ENCODE results near the gene STX8. TPM values are rescaled to one million over a fixed set of nuclear protein-coding genes. Genes with fewer than 3 reads are reported as not detected.

STX8 gene
- total RNA-seq, 1 donor from 2014 or later: 54.8 TPM

- no peak for TF ChIP-seq EZH2 (IDR thresholded peaks at IDR 0.05; ENCODE audit: insufficient read depth, low read length)
- TF ChIP-seq, protein P1, sequence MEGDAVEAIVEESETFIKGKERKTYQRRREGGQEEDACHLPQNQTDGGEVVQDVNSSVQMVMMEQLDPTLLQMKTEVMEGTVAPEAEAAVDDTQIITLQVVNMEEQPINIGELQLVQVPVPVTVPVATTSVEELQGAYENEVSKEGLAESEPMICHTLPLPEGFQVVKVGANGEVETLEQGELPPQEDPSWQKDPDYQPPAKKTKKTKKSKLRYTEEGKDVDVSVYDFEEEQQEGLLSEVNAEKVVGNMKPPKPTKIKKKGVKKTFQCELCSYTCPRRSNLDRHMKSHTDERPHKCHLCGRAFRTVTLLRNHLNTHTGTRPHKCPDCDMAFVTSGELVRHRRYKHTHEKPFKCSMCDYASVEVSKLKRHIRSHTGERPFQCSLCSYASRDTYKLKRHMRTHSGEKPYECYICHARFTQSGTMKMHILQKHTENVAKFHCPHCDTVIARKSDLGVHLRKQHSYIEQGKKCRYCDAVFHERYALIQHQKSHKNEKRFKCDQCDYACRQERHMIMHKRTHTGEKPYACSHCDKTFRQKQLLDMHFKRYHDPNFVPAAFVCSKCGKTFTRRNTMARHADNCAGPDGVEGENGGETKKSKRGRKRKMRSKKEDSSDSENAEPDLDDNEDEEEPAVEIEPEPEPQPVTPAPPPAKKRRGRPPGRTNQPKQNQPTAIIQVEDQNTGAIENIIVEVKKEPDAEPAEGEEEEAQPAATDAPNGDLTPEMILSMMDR (IDR thresholded peaks at IDR 0.05; ENCODE audit: insufficient read depth, low read depth, low read length): no peak
- Histone ChIP-seq H3K4me3 (ENCODE audit: insufficient read depth, low read depth, low read length) (no peak overlapping the region), H3K36me3 (ENCODE audit: insufficient read depth, low read length) (no peaks in the 10 kb centered on the region), H3K9me3 (ENCODE audit: insufficient read depth, low read depth, low read length) (no peaks in the 10 kb centered on the region), H3K79me2 (ENCODE audit: insufficient read depth, low read length) (no peaks in the 10 kb centered on the region), H2AFZ (ENCODE audit: low read depth, low read length) (no peak overlapping the region), H3K27ac (ENCODE audit: low read depth, low read length) (no peak overlapping the region), H4K20me1 (ENCODE audit: insufficient read depth, low read length) (no peaks in the 10 kb centered on the region), H3K4me1 (ENCODE audit: insufficient read depth, low read length) (peaks cover 8% of the 10 kb centered on the region), H3K4me2 (ENCODE audit: low read length) (no peak overlapping the region), H3K27me3 (ENCODE audit: insufficient read depth, low read length) (no peaks in the 10 kb centered on the region), H3K9ac (ENCODE audit: low read length) (no peak overlapping the region)
- DNase-seq (ENCODE audit: low read depth) (no peak), FAIRE-seq (no peak)
- H3K4me1 Mint-ChIP-seq (ENCODE audit: low read depth, unreplicated experiment): peaks cover 10% of the 10 kb centered on the region
- peaks cover 15% of the 10 kb centered on the region for H3K9me3 Mint-ChIP-seq (ENCODE audit: unreplicated experiment)
- H3K36me3 Mint-ChIP-seq (ENCODE audit: low read depth, unreplicated experiment): peaks cover 2% of the 10 kb centered on the region
- H3K4me3 Mint-ChIP-seq (ENCODE audit: unreplicated experiment): no peak overlapping the region
- no peak overlapping the region for H3K27ac Mint-ChIP-seq (ENCODE audit: unreplicated experiment)
- H3K27me3 Mint-ChIP-seq (ENCODE audit: low read depth, unreplicated experiment): peaks cover 17% of the 10 kb centered on the region
Measured at GRCh38 chr17:9212376-9213302, 363.0 kb downstream of the STX8 start.

DNA sequence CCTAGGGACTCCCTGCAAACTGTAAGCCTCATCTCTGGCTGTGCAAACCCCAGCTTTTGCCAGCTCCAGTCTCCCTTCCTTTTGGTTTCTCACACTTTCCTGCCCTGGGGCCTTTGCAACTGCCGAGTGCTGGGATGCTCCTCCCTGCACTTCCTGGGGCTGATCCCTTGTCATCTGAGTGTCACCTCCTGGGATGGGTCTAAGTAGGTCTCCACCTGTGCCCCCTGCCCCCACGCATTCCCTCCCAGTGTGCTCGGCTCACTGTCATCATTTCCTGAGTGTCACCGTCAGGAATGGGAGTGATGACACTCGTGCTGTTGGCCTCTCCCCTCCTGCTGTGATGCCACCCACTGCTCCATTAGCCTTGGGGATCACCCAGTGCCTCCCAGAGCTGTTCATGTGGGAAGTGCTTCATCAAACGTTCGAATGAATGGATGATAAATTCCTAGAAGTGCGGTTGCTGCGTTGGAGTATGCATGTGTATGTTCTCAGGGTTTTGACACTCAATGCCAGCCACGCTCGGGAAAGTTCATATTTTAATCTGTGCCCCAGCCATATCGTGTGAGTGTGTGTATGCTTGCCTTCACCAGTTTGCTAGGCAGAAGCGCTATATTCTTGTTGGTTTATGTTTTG lies 364.4 kb downstream of the STX8 start:
- Histone ChIP-seq H3K9me3 (ENCODE audit: insufficient read depth, low read depth, low read length) (no peaks in the 10 kb centered on the region), H2AFZ (ENCODE audit: low read depth, low read length) (no peak overlapping the region), H3K27ac (ENCODE audit: low read depth, low read length) (no peak overlapping the region), H3K4me3 (ENCODE audit: insufficient read depth, low read depth, low read length) (no peak overlapping the region), H4K20me1 (ENCODE audit: insufficient read depth, low read length) (no peaks in the 10 kb centered on the region), H3K79me2 (ENCODE audit: insufficient read depth, low read length) (no peaks in the 10 kb centered on the region), H3K9ac (ENCODE audit: low read length) (no peak overlapping the region), H3K4me2 (ENCODE audit: low read length) (no peak overlapping the region), H3K36me3 (ENCODE audit: insufficient read depth, low read length) (no peaks in the 10 kb centered on the region), H3K4me1 (ENCODE audit: insufficient read depth, low read length) (no peaks in the 10 kb centered on the region), H3K27me3 (ENCODE audit: insufficient read depth, low read length) (peaks cover 4% of the 10 kb centered on the region)
- H3K27me3 Mint-ChIP-seq (ENCODE audit: low read depth, unreplicated experiment): peaks cover 26% of the 10 kb centered on the region
- H3K4me3 Mint-ChIP-seq (ENCODE audit: unreplicated experiment): no peak overlapping the region
- peaks cover 2% of the 10 kb centered on the region for H3K36me3 Mint-ChIP-seq (ENCODE audit: low read depth, unreplicated experiment)
- H3K9me3 Mint-ChIP-seq (ENCODE audit: unreplicated experiment): peaks cover 11% of the 10 kb centered on the region
- no peak for TF ChIP-seq EZH2 (IDR thresholded peaks at IDR 0.05; ENCODE audit: insufficient read depth, low read length)
- TF ChIP-seq, protein P1 (IDR thresholded peaks at IDR 0.05; ENCODE audit: insufficient read depth, low read depth, low read length): no peak
- FAIRE-seq (no peak), DNase-seq (ENCODE audit: low read depth) (no peak)
- no peak overlapping the region for H3K27ac Mint-ChIP-seq (ENCODE audit: unreplicated experiment)
- H3K4me1 Mint-ChIP-seq (ENCODE audit: low read depth, unreplicated experiment): peaks cover 4% of the 10 kb centered on the region

Measured in astrocyte (in vitro differentiated cells and primary cell).